Vagina (tissue), 2 donors: ENCODE data around the gene DYSF. TPM values are rescaled to one million over a fixed set of nuclear protein-coding genes. Genes with fewer than 3 reads are reported as not detected.

ENCODE experiments used
- DNase-seq, 2 donors: peaks; one replicate each; pipeline ENCODE4 v3.0.0-alpha.2; 2017; ENCODE audit errors: extremely low spot score in 2 of 2
- H3K27ac ChIP-seq: fragments of 200-600 bp; sonication (generic); one replicate; pipeline ENCODE4 v1.5.1; 2019
- H3K27me3 ChIP-seq: fragments of 200-600 bp; sonication (generic); one replicate; pipeline ENCODE4 v1.5.1; 2019
- H3K36me3 ChIP-seq, 2 donors: fragments of 200-600 bp; sonication (generic); one replicate each; pipeline ENCODE4 v1.5.1; 2017 to 2019
- H3K4me1 ChIP-seq: fragments of 200-600 bp; sonication (generic); one replicate; pipeline ENCODE4 v1.5.1; 2019
- H3K4me3 ChIP-seq, 2 donors: fragments of 200-600 bp; sonication (generic); 1 replicate in 1 of 2; 2 replicates in 1 of 2; pipeline ENCODE4 v1.5.1; 2016 to 2019
- H3K9me3 ChIP-seq: fragments of 200-600 bp; sonication (generic); one replicate; pipeline ENCODE4 v1.5.1; 2019
- POLR2A ChIP-seq, 2 donors: fragments of 450-650 bp; IDR thresholded peaks; one replicate each; pipeline ENCODE4 v1.6.1; 2017; ENCODE audit warnings: antibody characterized with exemption in 2 of 2, mild to moderate bottlenecking in 2 of 2, moderate library complexity in 2 of 2
- POLR2AphosphoS5 ChIP-seq, 2 donors: sonication (generic); formaldehyde crosslinking; IDR thresholded peaks; one replicate each; pipeline ENCODE4 v1.9.0; 2017; ENCODE audit warnings: antibody characterized with exemption in 2 of 2, mild to moderate bottlenecking in 2 of 2, low read depth in 1 of 2; ENCODE audit not compliant: insufficient read depth in 1 of 2
- intact Hi-C: fragments of 100-400 bp; cut with DNase I; formaldehyde crosslinking; loops from one replicate; pipeline ENCODE4 v1.15.1; 2023
- total RNA-seq: library from RNA; depleted of rRNA; stranded (reverse); fragments of >200 nt; gene quantifications from one replicate; pipeline ENCODE4 v1.2.3, GENCODE V29; 2016
- TF ChIP-seq, protein P1 (sequence below), 3 experiments: fragments of 450-650 bp in 2 of 3; fragments of 200-600 bp in 1 of 3; sonication (generic) in 1 of 3; IDR thresholded peaks; one replicate each; pipeline ENCODE4 v1.5.1; 2017 to 2019; ENCODE audit warnings: antibody characterized with exemption in 3 of 3, mild to moderate bottlenecking in 2 of 3, moderate library complexity in 2 of 3

The DYSF gene
- total RNA-seq, 1 donor from 2014 or later: 10.1 TPM

DNA sequence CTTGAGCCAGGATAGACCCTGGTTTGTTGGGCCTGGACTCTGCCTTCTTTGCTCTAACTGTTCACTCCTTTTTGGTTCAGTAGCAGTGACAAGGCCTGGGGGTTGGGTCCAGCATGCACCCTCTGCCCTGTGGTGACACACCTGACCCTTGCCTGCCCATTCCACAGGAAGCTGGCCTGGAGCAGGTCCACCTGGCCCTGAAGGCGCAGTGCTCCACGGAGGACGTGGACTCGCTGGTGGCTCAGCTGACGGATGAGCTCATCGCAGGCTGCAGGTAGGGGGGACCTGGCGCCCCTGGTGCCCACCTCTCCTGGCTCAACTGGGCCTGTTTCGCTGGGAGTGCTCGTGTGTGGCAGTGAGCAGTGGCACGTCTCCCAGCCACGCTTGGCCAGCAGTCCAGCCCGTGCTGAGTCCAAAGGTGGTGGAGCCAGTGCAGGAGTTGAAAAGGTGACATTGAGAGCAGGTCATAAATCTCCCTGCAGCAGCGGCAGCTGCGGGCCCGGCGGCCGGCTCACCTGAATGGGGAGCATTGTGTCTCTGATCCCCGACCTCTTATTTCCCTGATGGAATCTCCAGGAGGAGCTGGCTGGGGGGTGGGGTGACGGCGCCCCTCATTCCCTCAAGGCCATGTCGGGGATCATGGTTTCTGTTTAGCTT, 102.6 kb downstream of the DYSF start:
- Histone ChIP-seq H3K9me3 (no peaks in the 10 kb centered on the region), H3K27ac (no peak overlapping the region), H3K4me1 (peaks cover 19% of the 10 kb centered on the region), H3K4me3 (no peak overlapping the region), H3K27me3 (no peaks in the 10 kb centered on the region), H3K36me3 (no peaks in the 10 kb centered on the region)
- intact Hi-C loops: no loop called here
- DNase-seq: no peak
- no peak for TF ChIP-seq POLR2AphosphoS5 (IDR thresholded peaks at IDR 0.05; ENCODE audit: insufficient read depth in 1 of 2, low read depth in 1 of 2)
- TF ChIP-seq POLR2A (IDR thresholded peaks at IDR 0.05): no peak
- TF ChIP-seq, protein P1, sequence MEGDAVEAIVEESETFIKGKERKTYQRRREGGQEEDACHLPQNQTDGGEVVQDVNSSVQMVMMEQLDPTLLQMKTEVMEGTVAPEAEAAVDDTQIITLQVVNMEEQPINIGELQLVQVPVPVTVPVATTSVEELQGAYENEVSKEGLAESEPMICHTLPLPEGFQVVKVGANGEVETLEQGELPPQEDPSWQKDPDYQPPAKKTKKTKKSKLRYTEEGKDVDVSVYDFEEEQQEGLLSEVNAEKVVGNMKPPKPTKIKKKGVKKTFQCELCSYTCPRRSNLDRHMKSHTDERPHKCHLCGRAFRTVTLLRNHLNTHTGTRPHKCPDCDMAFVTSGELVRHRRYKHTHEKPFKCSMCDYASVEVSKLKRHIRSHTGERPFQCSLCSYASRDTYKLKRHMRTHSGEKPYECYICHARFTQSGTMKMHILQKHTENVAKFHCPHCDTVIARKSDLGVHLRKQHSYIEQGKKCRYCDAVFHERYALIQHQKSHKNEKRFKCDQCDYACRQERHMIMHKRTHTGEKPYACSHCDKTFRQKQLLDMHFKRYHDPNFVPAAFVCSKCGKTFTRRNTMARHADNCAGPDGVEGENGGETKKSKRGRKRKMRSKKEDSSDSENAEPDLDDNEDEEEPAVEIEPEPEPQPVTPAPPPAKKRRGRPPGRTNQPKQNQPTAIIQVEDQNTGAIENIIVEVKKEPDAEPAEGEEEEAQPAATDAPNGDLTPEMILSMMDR (IDR thresholded peaks at IDR 0.05): no peak

DNA sequence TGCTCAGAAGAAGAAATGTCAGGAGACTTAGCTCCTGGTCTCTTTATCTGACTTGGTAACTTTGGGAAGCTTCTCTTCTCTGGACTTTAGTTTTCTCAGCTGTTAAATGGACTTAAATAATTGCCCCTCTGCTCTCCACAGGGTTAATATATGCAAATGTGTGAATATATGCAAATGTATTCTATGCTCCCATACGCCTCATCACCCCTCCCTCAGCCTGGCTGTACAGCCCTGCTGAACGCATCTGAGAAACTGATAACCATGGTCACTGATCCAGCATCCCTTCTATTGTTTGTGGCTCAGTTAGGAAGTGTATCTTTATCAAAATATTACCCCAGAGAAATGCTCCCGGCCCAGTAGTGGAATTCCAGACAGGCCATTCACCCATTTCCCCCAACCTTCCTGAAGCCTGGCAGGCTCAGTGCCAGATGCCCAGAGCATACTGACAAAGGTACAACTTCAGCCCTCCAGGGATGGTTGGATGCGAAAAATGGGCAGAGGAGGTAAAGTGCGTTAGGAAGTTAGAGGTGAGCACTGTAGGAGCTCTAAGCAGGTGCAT, 103.4 kb downstream of the DYSF start:
- Histone ChIP-seq H3K27ac (no peak overlapping the region), H3K9me3 (no peaks in the 10 kb centered on the region), H3K27me3 (no peaks in the 10 kb centered on the region), H3K4me3 (no peak overlapping the region), H3K4me1 (peaks cover 19% of the 10 kb centered on the region), H3K36me3 (no peaks in the 10 kb centered on the region)
- DNase-seq: no peak
- TF ChIP-seq, protein P1 (IDR thresholded peaks at IDR 0.05): no peak
- no peak for TF ChIP-seq POLR2A (IDR thresholded peaks at IDR 0.05)
- TF ChIP-seq POLR2AphosphoS5 (IDR thresholded peaks at IDR 0.05; ENCODE audit: insufficient read depth in 1 of 2, low read depth in 1 of 2): no peak
- intact Hi-C loops: no loop called here

- TF ChIP-seq POLR2A (IDR thresholded peaks at IDR 0.05) (no peak), POLR2AphosphoS5 (IDR thresholded peaks at IDR 0.05; ENCODE audit: insufficient read depth in 1 of 2, low read depth in 1 of 2) (no peak)
- TF ChIP-seq, protein P1 (IDR thresholded peaks at IDR 0.05): no peak
- intact Hi-C loops: no loop called here
- DNase-seq: no peak
- no peak overlapping the region for H3K4me3 ChIP-seq
- H3K4me1 ChIP-seq: peaks cover 17% of the 10 kb centered on the region
- no peak overlapping the region for H3K27ac ChIP-seq
- no peaks in the 10 kb centered on the region for H3K9me3 ChIP-seq
- H3K27me3 ChIP-seq: no peaks in the 10 kb centered on the region
- no peaks in the 10 kb centered on the region for H3K36me3 ChIP-seq
Measured at GRCh38 chr2:71557321-71557720, 104.0 kb downstream of the DYSF start.

DNA sequence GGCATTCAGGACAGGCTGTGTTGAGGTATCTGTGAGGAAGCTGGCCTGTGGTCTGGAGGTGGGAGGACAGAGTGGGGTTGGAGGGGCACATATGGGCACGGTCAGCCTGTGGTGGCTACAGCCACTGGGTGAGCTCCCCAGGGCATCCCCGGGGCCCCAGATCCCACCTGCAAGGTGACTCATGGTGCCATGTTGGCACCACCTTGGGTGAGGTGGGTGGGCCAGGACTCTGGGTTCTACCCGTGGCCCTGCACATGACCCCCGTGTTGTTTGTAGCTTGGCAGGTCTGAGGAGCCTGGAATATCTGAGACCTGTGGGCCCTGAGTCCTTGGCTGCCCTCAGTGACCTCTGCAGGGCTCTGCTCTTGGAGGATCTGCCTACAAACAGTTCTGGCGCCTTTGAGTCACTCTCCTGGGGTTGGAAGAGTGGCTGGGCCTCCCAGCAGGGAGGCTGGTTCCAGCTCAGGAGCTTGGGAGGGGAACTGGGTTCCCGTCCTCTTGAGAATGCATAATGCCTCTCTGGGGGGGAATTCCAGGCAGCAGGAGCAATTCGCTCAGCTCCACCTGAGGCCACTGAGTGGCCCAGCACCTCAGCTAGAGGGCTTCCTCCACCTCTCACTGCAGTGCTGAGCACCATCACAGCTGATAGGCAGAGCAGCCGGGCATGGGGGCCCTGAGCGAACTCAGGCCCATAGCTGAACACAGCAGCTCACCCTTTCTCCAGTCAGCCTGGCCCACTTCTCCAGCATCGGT, 105.1 kb downstream of the DYSF start:
- intact Hi-C loops: no loop called here
- Histone ChIP-seq H3K27me3 (no peaks in the 10 kb centered on the region), H3K4me3 (no peak overlapping the region), H3K4me1 (peaks cover 7% of the 10 kb centered on the region), H3K36me3 (no peaks in the 10 kb centered on the region), H3K9me3 (no peaks in the 10 kb centered on the region), H3K27ac (no peak overlapping the region)
- DNase-seq: no peak
- TF ChIP-seq, protein P1 (IDR thresholded peaks at IDR 0.05): no peak
- TF ChIP-seq POLR2A (IDR thresholded peaks at IDR 0.05): no peak
